Loucy (cell line): ENCODE measurements around the gene ABTB2.

Experiments used
- H2AFZ ChIP-seq: fragments of 200-600 bp; sonication (generic); 2 replicates; pipeline ENCODE4 v1.6.0; 2016; ENCODE audit warnings: antibody characterized with exemption, mild to moderate bottlenecking, low read length, moderate library complexity
- H3F3A ChIP-seq: fragments of 200-600 bp; 2 replicates; pipeline ENCODE4 v1.6.0; 2016; ENCODE audit warnings: antibody characterized with exemption, low read depth, mild to moderate bottlenecking
- H3K27me3 ChIP-seq: fragments of 200-600 bp; sonication (generic); 2 replicates; pipeline ENCODE4 v1.6.1; 2014; ENCODE audit warnings: low read length, mild to moderate bottlenecking; ENCODE audit not compliant: insufficient read depth, poor library complexity, severe bottlenecking
- H3K36me3 ChIP-seq: fragments of 200-600 bp; sonication (generic); 2 replicates; pipeline ENCODE4 v1.6.1; 2016; ENCODE audit warnings: low read length; ENCODE audit not compliant: insufficient read depth
- H3K4me1 ChIP-seq: fragments of 200-600 bp; sonication (generic); 2 replicates; pipeline ENCODE4 v1.5.1; 2014; ENCODE audit warnings: low read length, mild to moderate bottlenecking; ENCODE audit not compliant: insufficient read depth, poor library complexity, severe bottlenecking
- H3K4me2 ChIP-seq: fragments of 200-600 bp; sonication (generic); 2 replicates; pipeline ENCODE4 v1.6.0; 2014; ENCODE audit warnings: antibody characterized with exemption, low read length, low read depth, mild to moderate bottlenecking; ENCODE audit not compliant: poor library complexity, severe bottlenecking
- H3K4me3 ChIP-seq: fragments of 200-600 bp; sonication (generic); 2 replicates; pipeline ENCODE4 v1.5.1; 2014; ENCODE audit warnings: low read length, mild to moderate bottlenecking, mixed read lengths; ENCODE audit not compliant: poor library complexity, severe bottlenecking
- H3K79me2 ChIP-seq: fragments of 200-600 bp; sonication (generic); 2 replicates; pipeline ENCODE4 v1.6.1; 2014; ENCODE audit warnings: low read length; ENCODE audit not compliant: insufficient read depth
- H3K9ac ChIP-seq: fragments of 200-600 bp; sonication (generic); 2 replicates; pipeline ENCODE4 v1.6.0; 2014; ENCODE audit warnings: mild to moderate bottlenecking, low read depth, low read length, moderate library complexity; ENCODE audit not compliant: poor library complexity, severe bottlenecking
- H3K9me2 ChIP-seq: fragments of 200-600 bp; sonication (generic); replicated peaks from 2 replicates; pipeline ENCODE4 v1.6.1; 2016; ENCODE audit warnings: low read depth, low read length, mixed read lengths
- H3K9me3 ChIP-seq: fragments of 200-600 bp; sonication (generic); 2 replicates; pipeline ENCODE4 v1.6.1; 2014; ENCODE audit warnings: mild to moderate bottlenecking, antibody characterized with exemption, low read length, low read depth; ENCODE audit not compliant: insufficient read depth
- H4K20me1 ChIP-seq: fragments of 200-600 bp; sonication (generic); 2 replicates; pipeline ENCODE4 v1.6.0; 2014; ENCODE audit warnings: antibody characterized with exemption, low read length, mild to moderate bottlenecking; ENCODE audit not compliant: insufficient read depth, poor library complexity, severe bottlenecking
- CTCF ChIP-seq: fragments of 200-600 bp; sonication (generic); conservative IDR thresholded peaks from 2 replicates; pipeline ENCODE4 v1.5.1; 2014; ENCODE audit warnings: mild to moderate bottlenecking, antibody characterized with exemption, low read length
- EZH2phosphoT487 ChIP-seq: fragments of 200-600 bp; IDR thresholded peaks from 2 replicates; pipeline ENCODE4 v1.6.1; 2018; ENCODE audit warnings: antibody characterized with exemption, mild to moderate bottlenecking, moderate library complexity, borderline replicate concordance

Gene ABTB2

DNA sequence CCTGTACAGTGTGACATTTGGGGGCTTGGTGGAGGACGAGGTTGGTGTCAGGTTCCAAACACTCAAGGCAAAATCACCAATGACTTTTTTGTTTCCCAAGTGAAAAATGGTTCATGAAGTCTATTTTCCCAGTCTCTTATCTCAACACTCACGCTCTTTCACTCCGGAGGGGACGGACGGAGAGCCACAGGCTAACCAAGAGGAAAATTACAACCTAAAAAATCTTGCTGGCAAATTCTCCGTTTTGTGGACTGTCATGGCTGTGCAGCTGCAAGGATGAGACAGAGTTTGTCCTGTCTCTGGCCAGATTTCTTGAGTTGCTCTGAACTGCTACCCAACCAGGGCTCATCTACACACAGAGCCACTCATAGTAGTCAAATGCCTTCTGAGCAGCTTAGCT is 101.2 kb downstream of the ABTB2 start:
- Histone ChIP-seq H2AFZ (no peak overlapping the region), H3K4me1 (peaks cover 16% of the 10 kb centered on the region), H3K27me3 (no peaks in the 10 kb centered on the region), H3K36me3 (no peaks in the 10 kb centered on the region), H3K79me2 (no peaks in the 10 kb centered on the region), H3F3A (no peaks in the 10 kb centered on the region), H3K4me2 (no peak overlapping the region), H4K20me1 (no peaks in the 10 kb centered on the region), H3K9me2 (no peaks in the 10 kb centered on the region), H3K9ac (no peak overlapping the region), H3K4me3 (no peak overlapping the region), H3K9me3 (no peaks in the 10 kb centered on the region)
- no peak for TF ChIP-seq EZH2phosphoT487
- no peak for TF ChIP-seq CTCF

GRCh38 chr11:34256150-34256549 is 101.7 kb downstream of the ABTB2 start:
- no peaks in the 10 kb centered on the region for H3K79me2 ChIP-seq
- no peaks in the 10 kb centered on the region for H4K20me1 ChIP-seq

DNA sequence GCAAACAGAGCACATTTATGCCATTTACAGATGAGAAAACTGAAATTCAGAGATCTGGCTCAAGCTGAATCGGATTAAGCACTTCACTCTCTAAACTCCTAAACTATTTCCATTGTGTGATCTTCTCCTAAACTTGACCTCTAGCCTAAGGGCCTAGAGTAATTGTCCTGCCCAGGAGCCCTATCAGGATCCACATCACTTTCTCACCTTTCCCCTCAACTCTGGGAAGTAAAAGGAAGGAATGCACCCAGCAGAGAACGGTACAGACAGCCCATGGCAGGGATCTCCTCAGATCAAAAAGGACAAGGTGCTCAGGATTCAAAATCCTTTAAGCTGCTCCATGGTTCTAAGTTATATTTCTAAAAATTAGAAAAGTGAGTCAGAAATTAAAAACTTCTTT is 102.7 kb downstream of the ABTB2 start:
- H3K4me2 ChIP-seq: no peak overlapping the region
- no peaks in the 10 kb centered on the region for H3K9me2 ChIP-seq
- TF ChIP-seq CTCF (no peak), EZH2phosphoT487 (no peak)
- no peaks in the 10 kb centered on the region for H3K79me2 ChIP-seq
- no peak overlapping the region for H3K9ac ChIP-seq
- H3K36me3 ChIP-seq: no peaks in the 10 kb centered on the region
- H2AFZ ChIP-seq: no peak overlapping the region
- no peaks in the 10 kb centered on the region for H3K27me3 ChIP-seq
- H3F3A ChIP-seq: no peaks in the 10 kb centered on the region
- H4K20me1 ChIP-seq: no peaks in the 10 kb centered on the region
- peaks cover 27% of the 10 kb centered on the region for H3K4me1 ChIP-seq
- H3K4me3 ChIP-seq: no peak overlapping the region
- H3K9me3 ChIP-seq: no peaks in the 10 kb centered on the region

More at GRCh38 chr11:34256150-34256549, 101.7 kb downstream of the ABTB2 start:
- Histone ChIP-seq H3F3A (no peaks in the 10 kb centered on the region), H3K36me3 (no peaks in the 10 kb centered on the region), H3K9me3 (no peaks in the 10 kb centered on the region), H3K4me2 (no peak overlapping the region), H2AFZ (no peak overlapping the region), H3K9ac (no peak overlapping the region), H3K4me3 (no peak overlapping the region), H3K4me1 (peaks cover 18% of the 10 kb centered on the region), H3K27me3 (no peaks in the 10 kb centered on the region), H3K9me2 (no peaks in the 10 kb centered on the region)
- TF ChIP-seq EZH2phosphoT487 (no peak), CTCF (no peak)
